Lung (tissue), 12 donors: Measurements from ENCODE around the gene CDC45. TPM values are rescaled to one million over a fixed set of nuclear protein-coding genes. Genes with fewer than 3 reads are reported as not detected.

Experiments used
- ATAC-seq: fragments of 200-7000 bp; cut with Tn5 transposase; one replicate; pipeline ENCODE4 v1.9.1; 2020; ENCODE audit warnings: moderate number of reproducible peaks; ENCODE audit not compliant: insufficient read depth, low FRiP score
- DNase-seq, 3 donors: peaks; one replicate each; pipeline ENCODE4 v3.0.0-alpha.2; 2013 to 2017
- H3K27ac ChIP-seq, 2 donors: one replicate each; pipeline ENCODE4 v1.5.1; 2013; ENCODE audit warnings: mild to moderate bottlenecking in 2 of 2, moderate library complexity in 2 of 2, control low read depth in 1 of 2, inconsistent platforms in 1 of 2, low read depth in 1 of 2, low read length in 1 of 2
- H3K27me3 ChIP-seq, 3 donors: one replicate each; pipeline ENCODE4 v1.5.1; 2013; ENCODE audit warnings: low read length in 2 of 3; ENCODE audit not compliant: control insufficient read depth in 3 of 3, insufficient read depth in 3 of 3
- H3K36me3 ChIP-seq, 4 donors: one replicate each; pipeline ENCODE4 v1.5.1; 2013; ENCODE audit warnings: low read length in 4 of 4, mild to moderate bottlenecking in 1 of 4, moderate library complexity in 1 of 4; ENCODE audit not compliant: control insufficient read depth in 4 of 4, insufficient read depth in 4 of 4
- H3K4me1 ChIP-seq, 5 donors: one replicate each; pipeline ENCODE4 v1.5.1; 2013; ENCODE audit warnings: low read length in 5 of 5, mild to moderate bottlenecking in 2 of 5, moderate library complexity in 1 of 5; ENCODE audit not compliant: control insufficient read depth in 5 of 5, insufficient read depth in 5 of 5
- H3K4me3 ChIP-seq: one replicate; pipeline ENCODE4 v1.5.1; 2013; ENCODE audit warnings: mild to moderate bottlenecking, control low read depth, moderate library complexity
- H3K9ac ChIP-seq, 2 donors: one replicate each; pipeline ENCODE4 v1.5.1; 2013; ENCODE audit warnings: low read length in 2 of 2, control low read depth in 1 of 2; ENCODE audit not compliant: insufficient read depth in 1 of 2
- H3K9me3 ChIP-seq, 4 donors: one replicate each; pipeline ENCODE4 v1.5.1; 2013; ENCODE audit warnings: low read length in 3 of 4, mild to moderate bottlenecking in 1 of 4, moderate library complexity in 1 of 4; ENCODE audit not compliant: control insufficient read depth in 4 of 4, insufficient read depth in 3 of 4
- whole genome bisulfite sequencing, 2 donors: extraction: QIAGEN DNeasy Blood & Tissue Kit; methylation state at CpG; one replicate each; pipeline ENCODE4 v1.1.7; 2013; 5-methylcytosine and 5-hydroxymethylcytosine counted together
- polyA plus RNA-seq, 2 donors: library from polyadenylated mRNA; stranded (reverse); fragments of 200-250 nt; gene quantifications; one replicate each; pipeline ENCODE4 v1.2.1, GENCODE V29; 2013
- total RNA-seq, 2 donors: library from RNA; depleted of rRNA in 1 of 2; stranded (reverse); fragments of >200 nt in 1 of 2; gene quantifications; one replicate each; pipeline ENCODE4 v1.2.1, GENCODE V29; 2014 to 2021
- TF ChIP-seq, protein P1 (sequence below): IDR thresholded peaks from 2 replicates; pipeline ENCODE4 v1.5.1; 2012; ENCODE audit warnings: mild to moderate bottlenecking; ENCODE audit errors: control extremely low read depth, extremely low read depth
- donor health status: control.
- donor health status: control.
- donor health status: Bipolar disorder and iron deficiency.
- donor health status: healthy.
- donor health status: DM: yes; HTN: yes; CAD: no.

Gene CDC45
- total and polyA plus RNA-seq, 4 donors = 2.1 to 6.8 (median 3.1) TPM

DNA sequence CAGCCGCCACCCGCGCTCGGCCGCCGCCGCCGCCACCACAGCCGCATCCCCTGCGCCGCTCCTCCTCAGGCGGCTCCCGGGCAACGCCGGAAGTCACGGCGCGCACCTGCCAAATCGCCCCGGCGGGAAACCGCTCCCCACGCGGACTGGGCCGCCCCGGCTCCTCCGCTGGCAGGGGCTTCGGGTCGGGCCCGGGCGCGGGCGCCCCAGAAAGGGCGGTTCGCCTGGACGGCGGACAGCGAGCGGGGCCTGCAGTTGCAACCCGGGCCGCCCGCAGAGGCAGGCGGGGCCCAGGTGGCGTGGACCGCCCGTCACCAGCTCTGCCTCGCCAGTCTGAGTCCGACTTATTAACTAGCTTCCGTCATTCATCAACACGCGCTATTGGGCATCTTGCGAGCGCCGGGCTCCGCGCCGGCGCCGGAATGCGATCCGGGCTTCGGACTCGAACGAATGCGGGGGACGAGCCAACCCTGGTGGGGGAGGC lies 48.0 kb upstream of the CDC45 start, which contains the start of gene HIRA:
Gene HIRA (minus strand): TSS at position 85 of the 484 bp plus-strand sequence. CDS start 257 bp downstream, outside the sequence.
- peak; percentile 77 to 84 (median 83) for DNase-seq
- TF ChIP-seq, protein P1, sequence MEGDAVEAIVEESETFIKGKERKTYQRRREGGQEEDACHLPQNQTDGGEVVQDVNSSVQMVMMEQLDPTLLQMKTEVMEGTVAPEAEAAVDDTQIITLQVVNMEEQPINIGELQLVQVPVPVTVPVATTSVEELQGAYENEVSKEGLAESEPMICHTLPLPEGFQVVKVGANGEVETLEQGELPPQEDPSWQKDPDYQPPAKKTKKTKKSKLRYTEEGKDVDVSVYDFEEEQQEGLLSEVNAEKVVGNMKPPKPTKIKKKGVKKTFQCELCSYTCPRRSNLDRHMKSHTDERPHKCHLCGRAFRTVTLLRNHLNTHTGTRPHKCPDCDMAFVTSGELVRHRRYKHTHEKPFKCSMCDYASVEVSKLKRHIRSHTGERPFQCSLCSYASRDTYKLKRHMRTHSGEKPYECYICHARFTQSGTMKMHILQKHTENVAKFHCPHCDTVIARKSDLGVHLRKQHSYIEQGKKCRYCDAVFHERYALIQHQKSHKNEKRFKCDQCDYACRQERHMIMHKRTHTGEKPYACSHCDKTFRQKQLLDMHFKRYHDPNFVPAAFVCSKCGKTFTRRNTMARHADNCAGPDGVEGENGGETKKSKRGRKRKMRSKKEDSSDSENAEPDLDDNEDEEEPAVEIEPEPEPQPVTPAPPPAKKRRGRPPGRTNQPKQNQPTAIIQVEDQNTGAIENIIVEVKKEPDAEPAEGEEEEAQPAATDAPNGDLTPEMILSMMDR = no peak
- Histone ChIP-seq H3K27ac (peak within 1 kb of the TSS; percentile 94 to 99), H3K4me3 (peak within 1 kb of the TSS; percentile 95), H3K36me3 (peaks cover 4 to 12% (median 6%) of the 10 kb centered on the region in 4 donors), H3K27me3 (no peaks in the 10 kb centered on the region), H3K4me1 (peaks cover 4 to 22% (median 9%) of the 10 kb centered on the region in 5 donors), H3K9me3 (no peaks in the 10 kb centered on the region), H3K9ac (peak within 1 kb of the TSS; percentile 73 to 84)
- WGBS, 2 donors = 0% methylated on average over 54 to 66 of the region's 66 CpGs
- ATAC-seq = peak; percentile 85

DNA sequence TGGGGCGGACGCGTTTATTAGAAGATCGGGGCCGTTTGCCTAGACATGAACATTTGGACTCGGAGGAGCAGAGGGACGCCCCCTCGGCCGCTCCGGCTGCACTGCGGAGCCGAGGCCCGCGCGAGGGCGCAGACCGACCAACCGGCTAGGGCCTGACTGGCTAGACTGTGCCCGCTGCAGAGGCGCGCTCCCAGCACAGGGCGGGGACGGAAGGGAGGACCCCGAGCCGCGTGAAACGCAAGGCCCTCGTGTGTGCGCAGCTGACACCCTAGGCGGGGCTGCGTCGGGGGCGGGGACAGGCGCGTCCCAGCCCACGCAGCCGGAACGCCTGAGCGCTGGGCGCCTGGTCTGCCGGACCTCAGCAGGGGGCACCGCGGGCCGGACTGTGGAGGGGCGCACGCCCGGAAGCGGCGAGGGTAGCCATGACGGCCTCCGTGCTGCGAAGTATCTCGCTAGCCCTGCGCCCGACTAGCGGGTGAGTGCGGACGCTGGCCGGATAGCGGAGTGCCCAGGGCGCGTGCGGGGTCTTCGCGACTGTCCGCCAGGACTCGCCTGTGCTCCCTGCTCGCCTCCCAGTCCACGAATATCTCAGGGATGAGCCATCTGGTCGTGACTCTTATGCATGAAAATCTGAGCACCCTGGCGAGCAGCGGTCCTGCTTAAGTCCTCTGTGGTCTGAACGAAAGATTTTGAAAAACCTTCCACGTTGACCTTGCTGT lies 47.4 kb upstream of the CDC45 start, which contains the start of gene MRPL40:
Gene MRPL40 (plus strand): TSS at position 413 of the 719 bp plus-strand sequence. CDS start 10 bp downstream, at position 423.
- Histone ChIP-seq H3K4me1 (peaks cover 4 to 22% (median 9%) of the 10 kb centered on the region in 5 donors), H3K36me3 (peaks cover 4 to 12% (median 6%) of the 10 kb centered on the region in 4 donors), H3K27me3 (no peaks in the 10 kb centered on the region), H3K4me3 (peak within 1 kb of the TSS; percentile 95), H3K27ac (peak within 1 kb of the TSS; percentile 94 to 99), H3K9me3 (no peaks in the 10 kb centered on the region), H3K9ac (peak within 1 kb of the TSS; percentile 73 to 84)
- 0% methylated on average over 66 to 74 of the region's 74 CpGs for WGBS, 2 donors
- DNase-seq (peak; percentile 95 to 98 (median 96)), ATAC-seq (peak; percentile 99)
- TF ChIP-seq, protein P1 = no peak

DNA sequence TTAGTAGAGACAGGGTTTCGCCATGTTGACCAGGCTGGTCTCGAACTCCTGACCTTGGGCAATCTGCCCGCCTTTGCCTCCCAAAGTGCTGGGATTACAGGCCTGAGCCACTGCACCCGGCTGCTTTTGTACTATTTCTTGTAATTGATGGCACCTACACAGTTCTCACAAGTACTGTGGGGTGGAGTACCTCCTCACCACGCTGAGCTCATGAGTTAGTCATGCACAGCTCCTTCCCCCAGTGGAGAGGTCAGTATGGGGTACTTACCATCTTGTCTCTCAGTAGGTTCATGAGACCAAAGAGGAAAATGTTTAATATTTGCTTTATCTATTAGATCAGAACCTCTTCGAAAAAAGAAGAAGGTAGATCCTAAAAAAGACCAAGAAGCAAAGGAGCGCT lies 45.3 kb upstream of the CDC45 start:
- 95 to 96% methylated on average over 7 of the region's 7 CpGs for WGBS, 2 donors

More for the DNA sequence above, 45.3 kb upstream of the CDC45 start:
- Histone ChIP-seq H3K9ac (no peak overlapping the region), H3K4me3 (no peak overlapping the region), H3K27me3 (no peaks in the 10 kb centered on the region), H3K27ac (no peak overlapping the region), H3K36me3 (peaks cover 4 to 12% (median 6%) of the 10 kb centered on the region in 4 donors), H3K4me1 (peaks cover 4 to 20% (median 9%) of the 10 kb centered on the region in 5 donors), H3K9me3 (no peaks in the 10 kb centered on the region)
- DNase-seq (no peak), ATAC-seq (no peak)
- TF ChIP-seq, protein P1 = no peak
